HuH-7.5 (cell line): Measurements from ENCODE around the gene SPI1.
"Not testable (repeated sequence)": the region's sequence is repeated elsewhere in the genome, so short reads cannot be mapped to it uniquely, and the experiment has no call there.

Source experiments
- DNase-seq: peaks from one replicate; pipeline ENCODE4 v3.0.0; 2011; ENCODE audit warnings: low spot score

Gene SPI1

DNA sequence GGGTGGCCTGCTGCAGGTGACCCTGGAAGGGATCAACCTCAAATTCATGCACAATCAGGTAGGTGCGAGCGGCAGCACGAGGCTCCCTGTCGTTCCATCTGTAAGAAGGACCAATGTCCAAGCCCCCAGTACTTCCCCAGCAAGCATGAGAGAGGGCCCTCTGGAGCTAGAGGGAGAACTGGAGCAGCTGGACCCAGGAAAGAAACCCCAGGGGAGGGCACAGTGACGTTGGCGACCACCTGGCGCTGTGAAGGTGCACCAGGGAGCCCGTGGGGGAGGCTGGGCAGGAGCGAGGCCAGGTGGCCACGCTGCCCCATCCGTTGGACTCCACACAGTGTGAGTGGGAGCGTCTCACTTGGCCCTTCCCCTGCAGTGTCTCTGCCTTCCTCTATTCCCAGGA lies 53.8 kb downstream of the SPI1 start:
- DNase-seq, result no peak

DNA sequence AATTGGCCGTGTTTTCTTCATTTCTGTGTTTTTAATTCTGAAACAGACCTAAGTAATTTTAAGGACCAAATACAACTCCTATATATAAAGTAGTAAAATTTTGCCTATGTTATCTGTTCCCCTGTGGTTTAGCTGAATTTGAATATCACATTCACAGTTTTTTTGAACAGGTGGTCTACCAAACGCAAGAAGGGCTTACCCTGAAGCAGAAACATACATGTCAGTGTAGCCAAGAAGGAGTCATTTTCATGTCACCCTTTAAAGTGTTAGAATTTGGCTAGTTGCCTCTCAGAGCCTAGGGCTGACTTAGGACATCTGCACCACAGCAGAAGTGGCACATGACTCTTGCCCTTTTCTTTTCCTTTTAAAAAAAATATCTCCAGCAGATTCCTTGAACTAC lies 60.2 kb downstream of the SPI1 start:
- DNase-seq, result no peak

DNA sequence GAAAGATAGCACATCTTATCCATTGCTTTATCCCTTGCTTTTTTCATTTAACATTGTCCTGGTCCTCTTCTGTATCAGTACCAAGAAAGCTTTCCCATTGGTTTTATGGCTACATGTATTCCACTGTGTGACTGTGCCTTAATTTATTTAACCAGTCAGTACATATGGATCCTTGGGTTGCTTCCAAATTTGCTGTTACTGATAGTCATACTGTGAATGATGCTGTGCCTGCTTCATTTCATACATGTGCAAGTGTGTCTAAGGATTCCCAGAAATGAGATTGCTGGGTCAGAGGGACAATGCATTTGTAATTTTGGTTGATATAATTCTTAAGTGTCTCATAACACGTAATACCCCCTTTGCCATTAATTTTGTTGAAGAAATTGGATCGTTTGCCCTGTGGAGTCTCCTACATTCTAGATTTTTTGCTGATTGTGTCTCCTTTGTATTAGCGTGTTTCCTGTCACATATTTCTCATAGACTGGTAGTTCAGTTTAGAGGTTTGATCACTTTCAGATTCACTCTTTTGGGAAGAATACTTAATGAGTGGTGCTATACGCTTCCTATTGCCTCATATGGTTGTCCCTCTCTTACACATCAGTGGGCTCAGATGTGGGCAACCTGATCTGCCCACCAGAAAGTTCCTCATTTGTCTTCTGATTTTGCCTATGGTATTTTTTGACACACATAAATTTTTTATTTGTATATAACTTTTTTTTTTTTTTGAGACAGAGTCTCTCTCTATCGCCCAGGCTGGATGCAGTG lies 61.1 kb downstream of the SPI1 start:
- no peak for DNase-seq

DNA sequence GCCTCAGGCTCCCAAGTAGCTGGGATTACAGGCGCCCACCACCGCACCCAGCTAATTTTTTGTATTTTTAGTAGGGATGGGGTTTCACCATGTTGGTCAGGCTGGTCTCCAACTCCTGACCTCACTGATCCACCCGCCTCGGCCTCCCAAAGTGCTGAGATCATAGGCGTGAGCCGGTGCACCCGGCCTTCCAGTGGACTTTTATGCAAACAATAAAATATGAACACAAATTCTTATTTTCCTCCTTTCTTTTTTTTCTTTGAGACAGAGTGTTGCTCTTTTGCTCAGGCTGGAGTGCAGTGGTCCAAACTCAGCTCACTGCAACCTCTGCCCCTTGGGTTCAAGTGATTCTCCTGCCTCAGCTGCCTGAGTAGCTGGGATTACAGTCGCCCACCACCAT lies 61.8 kb downstream of the SPI1 start:
- DNase-seq, result not testable (repeated sequence)

DNA sequence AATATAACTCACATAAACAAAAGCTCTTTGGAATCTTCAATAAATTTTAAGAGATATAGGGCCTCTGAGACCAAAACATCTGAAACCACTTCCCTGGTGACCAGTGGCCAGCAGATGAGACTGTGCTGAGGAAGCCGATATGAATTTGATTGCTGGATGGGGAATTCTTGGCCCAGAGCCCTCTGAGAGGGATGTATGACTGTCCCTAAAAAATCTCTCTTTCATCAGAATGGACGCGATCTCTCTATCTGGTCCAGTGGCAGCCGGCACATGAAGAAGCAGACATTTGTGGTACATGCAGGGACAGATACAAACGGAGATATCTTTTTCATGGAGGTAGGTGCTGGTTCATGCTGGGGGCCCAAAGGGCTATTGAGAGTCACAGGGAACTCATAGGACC lies 63.4 kb downstream of the SPI1 start:
- no peak for DNase-seq

DNA sequence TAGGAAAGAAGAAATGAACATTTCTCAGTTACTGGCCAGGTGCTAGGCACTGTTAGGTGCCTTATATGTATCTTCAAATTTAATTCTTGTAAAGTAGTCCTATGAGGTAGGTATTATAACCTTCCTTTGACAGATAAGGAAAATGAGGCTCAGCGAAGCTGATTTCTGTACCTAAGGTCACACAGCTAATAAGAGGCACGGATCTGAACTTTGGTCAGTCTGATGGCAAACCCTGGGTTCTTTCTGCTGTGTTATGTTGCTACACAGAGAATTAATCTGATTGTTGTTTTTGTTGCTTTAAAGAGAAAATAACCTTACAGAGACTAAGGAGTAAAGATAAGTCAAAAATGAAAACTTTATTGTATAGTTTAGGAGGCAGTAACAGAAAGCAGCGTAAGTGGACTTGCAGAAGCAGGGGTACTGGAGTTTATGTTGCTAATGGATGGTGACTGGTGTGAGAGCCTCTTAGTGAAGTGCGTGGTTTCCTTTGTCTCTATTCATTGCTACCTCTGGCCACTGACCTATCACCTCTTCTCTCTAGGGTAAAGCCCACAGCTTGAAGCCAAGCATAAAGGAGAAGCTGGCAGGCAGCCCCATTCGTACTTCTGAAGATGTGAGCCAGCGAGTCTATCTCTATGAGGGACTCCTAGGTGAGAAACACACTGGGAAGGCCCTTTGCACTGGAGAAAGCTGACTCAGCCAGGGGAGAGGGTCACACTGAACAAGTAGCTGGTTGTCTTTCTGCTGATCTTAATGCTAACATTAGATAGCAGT lies 70.1 kb downstream of the SPI1 start:
- no peak for DNase-seq

DNA sequence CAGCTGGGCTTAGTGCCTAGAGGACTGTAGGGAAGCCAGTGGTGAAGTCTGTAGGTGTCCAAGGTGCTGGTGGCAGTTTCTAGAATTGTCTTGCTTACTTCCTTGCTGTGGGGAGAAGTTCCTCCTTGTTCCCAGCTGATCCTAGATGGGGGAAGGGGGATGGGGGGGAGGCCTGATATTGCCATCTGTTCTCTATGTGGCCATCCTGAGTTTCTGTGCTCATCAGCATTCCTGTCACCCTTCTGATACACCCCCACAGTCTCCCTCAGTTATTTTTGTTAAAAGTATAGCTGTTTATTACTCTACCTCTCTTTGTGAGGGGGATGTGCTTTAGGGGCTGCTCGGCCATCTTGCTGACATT lies 71.9 kb downstream of the SPI1 start:
- DNase-seq, result no peak

DNA sequence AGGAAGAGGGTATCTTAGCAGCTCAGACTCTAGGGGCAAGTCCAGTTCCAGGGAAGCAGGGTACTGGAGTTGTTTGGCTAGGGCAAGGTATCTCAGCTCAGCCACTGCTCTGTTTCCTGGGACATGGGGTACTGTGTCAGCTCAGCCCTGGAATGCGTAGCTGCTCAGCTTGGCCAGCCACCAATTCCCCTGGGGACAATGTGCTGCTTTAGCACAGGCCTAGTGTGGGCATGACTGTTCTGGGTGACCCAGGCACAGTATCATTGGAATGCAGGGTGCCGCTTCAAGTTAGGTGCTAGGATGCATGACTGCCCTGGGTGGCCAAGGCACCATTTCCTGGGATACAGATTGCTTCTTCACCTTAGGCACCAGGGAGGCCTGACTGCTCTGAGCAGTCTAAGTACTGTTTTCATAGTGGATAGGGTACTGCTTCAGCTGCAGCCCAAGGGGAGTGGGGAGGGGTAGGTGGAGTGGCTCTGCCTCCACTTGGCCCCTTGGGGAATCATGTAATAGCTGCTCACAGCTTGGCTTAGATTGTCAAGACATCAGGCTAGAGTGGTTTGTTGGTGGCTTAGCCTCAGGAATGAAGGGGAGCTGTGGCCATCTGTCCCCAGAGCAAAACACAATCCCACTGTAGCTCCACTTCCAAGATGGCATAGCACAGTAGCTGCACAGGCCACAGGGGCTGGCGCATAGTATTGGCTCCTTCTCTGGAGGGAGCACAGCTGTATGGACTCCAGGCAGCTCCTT lies 72.4 kb downstream of the SPI1 start:
- no peak for DNase-seq
